Neural crest cell (in vitro differentiated cells): ENCODE data around the gene CCR7. TPM values are rescaled to one million over a fixed set of nuclear protein-coding genes. Genes with fewer than 3 reads are reported as not detected.

Experiments used
- DNase-seq: peaks from one replicate; pipeline ENCODE4 v3.0.0; 2021; ENCODE audit warnings: low read depth, mixed read lengths, low spot score
- H3K27ac Mint-ChIP-seq: one replicate; pipeline ENCODE4 v1.8.0; 2021; ENCODE audit warnings: mild to moderate bottlenecking, mixed read lengths; ENCODE audit not compliant: unreplicated experiment
- H3K27me3 Mint-ChIP-seq: 2 replicates; pipeline ENCODE4 v1.8.0; 2021; ENCODE audit warnings: low read depth, mild to moderate bottlenecking, mixed read lengths
- H3K36me3 Mint-ChIP-seq: 2 replicates; pipeline ENCODE4 v1.8.0; 2021; ENCODE audit warnings: low read depth, mild to moderate bottlenecking, mixed read lengths
- H3K4me1 Mint-ChIP-seq: 2 replicates; pipeline ENCODE4 v1.8.0; 2021; ENCODE audit warnings: mixed read lengths
- H3K4me3 Mint-ChIP-seq: one replicate; pipeline ENCODE4 v1.8.0; 2021; ENCODE audit warnings: mild to moderate bottlenecking, mixed read lengths
- H3K9me3 Mint-ChIP-seq: 2 replicates; pipeline ENCODE4 v1.8.0; 2021; ENCODE audit warnings: mixed read lengths
- CTCF ChIP-seq: fragments of 200-600 bp; sonication (generic); conservative IDR thresholded peaks from 2 replicates; pipeline ENCODE4 v1.5.0; 2021; ENCODE audit warnings: antibody characterized with exemption, mild to moderate bottlenecking
- total RNA-seq: library from RNA; stranded (reverse); gene quantifications from 2 replicates; pipeline ENCODE4 v1.2.1, GENCODE V29; 2021

CCR7 gene
- total RNA-seq, 1 donor from 2014 or later: 0.33 TPM

GRCh38 chr17:40538019-40538935, 27.0 kb downstream of the CCR7 start:
- no peak for DNase-seq
- Mint-ChIP-seq H3K4me3 (no peak overlapping the region), H3K27ac (no peak overlapping the region), H3K9me3 (no peaks in the 10 kb centered on the region), H3K36me3 (no peaks in the 10 kb centered on the region), H3K27me3 (peaks cover 7% of the 10 kb centered on the region), H3K4me1 (peaks cover 24% of the 10 kb centered on the region)
- TF ChIP-seq CTCF: no peak

GRCh38 chr17:40536295-40537171, 28.7 kb downstream of the CCR7 start:
- no peak for TF ChIP-seq CTCF
- H3K9me3 Mint-ChIP-seq: no peaks in the 10 kb centered on the region
- peaks cover 21% of the 10 kb centered on the region for H3K4me1 Mint-ChIP-seq
- H3K27ac Mint-ChIP-seq: peak overlapping the region; percentile 50
- no peaks in the 10 kb centered on the region for H3K36me3 Mint-ChIP-seq
- peaks cover 7% of the 10 kb centered on the region for H3K27me3 Mint-ChIP-seq
- H3K4me3 Mint-ChIP-seq: no peak overlapping the region
- no peak for DNase-seq

- Mint-ChIP-seq H3K27me3 (peaks cover 7% of the 10 kb centered on the region), H3K4me1 (peaks cover 21% of the 10 kb centered on the region), H3K27ac (peak overlapping the region; percentile 50), H3K4me3 (no peak overlapping the region), H3K36me3 (no peaks in the 10 kb centered on the region), H3K9me3 (no peaks in the 10 kb centered on the region)
- no peak for DNase-seq
- TF ChIP-seq CTCF: no peak
These were observed 29.4 kb downstream of the CCR7 start for GRCh38 chr17:40535924-40536294.

GRCh38 chr17:40535438-40535837, 29.8 kb downstream of the CCR7 start:
- H3K4me3 Mint-ChIP-seq: no peak overlapping the region
- peaks cover 7% of the 10 kb centered on the region for H3K27me3 Mint-ChIP-seq
- H3K27ac Mint-ChIP-seq: no peak overlapping the region
- H3K4me1 Mint-ChIP-seq: peaks cover 21% of the 10 kb centered on the region
- no peak for TF ChIP-seq CTCF
- DNase-seq: no peak
- H3K9me3 Mint-ChIP-seq: no peaks in the 10 kb centered on the region
- no peaks in the 10 kb centered on the region for H3K36me3 Mint-ChIP-seq

GRCh38 chr17:40534371-40535189, 30.7 kb downstream of the CCR7 start:
- Mint-ChIP-seq H3K4me3 (no peak overlapping the region), H3K9me3 (no peaks in the 10 kb centered on the region), H3K27me3 (peaks cover 7% of the 10 kb centered on the region), H3K36me3 (no peaks in the 10 kb centered on the region), H3K27ac (no peak overlapping the region), H3K4me1 (peaks cover 21% of the 10 kb centered on the region)
- no peak for DNase-seq
- no peak for TF ChIP-seq CTCF
